H1 (cell line): Measurements from ENCODE around the gene TRAP1. TPM values are rescaled to one million over a fixed set of nuclear protein-coding genes. Genes with fewer than 3 reads are reported as not detected.

ENCODE experiments used
- CTCF ChIA-PET: fragments of 300-600 bp; sonication (Branson Sonifier 250); formaldehyde crosslinking; loops from one replicate; lab custom pipeline; 2021; ENCODE audit not compliant: partially characterized antibody; lab: Charles Lee
- POLR2A ChIA-PET: fragments of 300-600 bp; sonication (Branson Sonifier 250); formaldehyde crosslinking; loops from one replicate; lab custom pipeline; 2021; ENCODE audit warnings: inconsistent platforms; ENCODE audit not compliant: partially characterized antibody; lab: Charles Lee
- DNase-seq, 2 experiments: peaks; one replicate each; pipeline versions ENCODE4 v3.0.0 to v3.0.0-alpha.2; 2010 to 2022; ENCODE audit warnings: low spot score in 2 of 2, low read depth in 1 of 2, mixed read lengths in 1 of 2
- FAIRE-seq: peaks from 2 replicates; lab custom pipeline; 2011; peaks lifted over from hg19 to GRCh38; lab: Jason Lieb, UNC
- H2AFZ ChIP-seq: 2 replicates; pipeline ENCODE4 v1.8.1; 2012; ENCODE audit warnings: low read length, inconsistent platforms
- H2AK5ac ChIP-seq: 2 replicates; pipeline ENCODE4 v1.6.1; 2013; ENCODE audit warnings: low read depth, low read length
- H2BK120ac ChIP-seq: replicated peaks from 2 replicates; pipeline ENCODE3; 2013; ENCODE audit warnings: low read depth, low read length, inconsistent platforms
- H2BK12ac ChIP-seq: 2 replicates; pipeline ENCODE4 v1.6.1; 2013; ENCODE audit warnings: low read depth, low read length
- H2BK15ac ChIP-seq: 2 replicates; pipeline ENCODE4 v1.6.1; 2013; ENCODE audit warnings: low read length
- H2BK20ac ChIP-seq: 2 replicates; pipeline ENCODE4 v1.6.1; 2013; ENCODE audit warnings: low read length
- H2BK5ac ChIP-seq: 2 replicates; pipeline ENCODE4 v1.6.1; 2013; ENCODE audit warnings: low read depth, low read length
- H3K14ac ChIP-seq: 2 replicates; pipeline ENCODE4 v1.6.1; 2013; ENCODE audit warnings: inconsistent platforms; ENCODE audit not compliant: insufficient read length
- H3K18ac ChIP-seq: 2 replicates; pipeline ENCODE4 v1.6.1; 2013; ENCODE audit warnings: low read length; ENCODE audit errors: extremely low read depth
- H3K23ac ChIP-seq: 2 replicates; pipeline ENCODE4 v1.6.1; 2013; ENCODE audit warnings: inconsistent platforms; ENCODE audit not compliant: insufficient read length
- H3K23me2 ChIP-seq: 2 replicates; pipeline ENCODE4 v1.6.1; 2013; ENCODE audit warnings: low read depth, low read length
- H3K27ac ChIP-seq: 2 replicates; pipeline ENCODE4 v1.6.1; 2011; ENCODE audit warnings: low read depth, low read length, inconsistent platforms
- H3K27me3 ChIP-seq, 4 experiments: replicated peaks in 1 of 4; 1 replicate in 1 of 4; 2 replicates in 3 of 4; pipeline versions ENCODE4 v1.6.1 to v1.8.1; 2011 to 2013; ENCODE audit warnings: low read length in 3 of 4, mild to moderate bottlenecking in 3 of 4, inconsistent platforms in 2 of 4, mixed read lengths in 2 of 4, moderate library complexity in 1 of 4; ENCODE audit not compliant: control insufficient read depth in 3 of 4, insufficient read depth in 3 of 4; ENCODE audit errors: extremely low read depth in 1 of 4
- H3K36me3 ChIP-seq, 4 experiments: 2 replicates each; pipeline versions ENCODE4 v1.6.1 to v1.8.1; 2011 to 2013; ENCODE audit warnings: mild to moderate bottlenecking in 4 of 4, low read length in 3 of 4, moderate library complexity in 2 of 4, control low read depth in 1 of 4, inconsistent platforms in 1 of 4; ENCODE audit not compliant: insufficient read depth in 4 of 4, control insufficient read depth in 2 of 4
- H3K4ac ChIP-seq: replicated peaks from 2 replicates; pipeline ENCODE3; 2013; ENCODE audit warnings: low read length, low read depth, mixed read lengths, inconsistent platforms; ENCODE audit not compliant: insufficient read length
- H3K4me1 ChIP-seq, 4 experiments: replicated peaks in 1 of 4; 1 replicate in 1 of 4; 2 replicates in 3 of 4; pipeline versions ENCODE4 v1.6.1 to v1.8.1; 2011 to 2013; ENCODE audit warnings: low read length in 3 of 4, inconsistent platforms in 2 of 4, mixed read lengths in 1 of 4; ENCODE audit not compliant: insufficient read depth in 4 of 4, control insufficient read depth in 3 of 4
- H3K4me2 ChIP-seq, 2 experiments: 2 replicates each; pipeline versions ENCODE4 v1.6.1 to v1.8.1; 2011 to 2013; ENCODE audit warnings: low read depth in 2 of 2, low read length in 2 of 2, control low read depth in 1 of 2, inconsistent platforms in 1 of 2, mild to moderate bottlenecking in 1 of 2; ENCODE audit not compliant: insufficient read depth in 1 of 2
- H3K4me3 ChIP-seq, 4 experiments: fragments of 200-600, 300-600 bp in 1 of 4; sonication (generic), shearing (Covaris generic), sonication (Bioruptor Twin) in 1 of 4; 2 replicates each; pipeline versions ENCODE4 v1.5.1 to v1.8.1; 2011 to 2016; ENCODE audit warnings: low read length in 4 of 4, low read depth in 3 of 4, control low read depth in 2 of 4, inconsistent platforms in 2 of 4, mild to moderate bottlenecking in 2 of 4, mixed read lengths in 1 of 4, moderate library complexity in 1 of 4; ENCODE audit not compliant: insufficient read depth in 2 of 4; ENCODE audit errors: extremely low read depth in 1 of 4
- H3K56ac ChIP-seq: replicated peaks from 2 replicates; pipeline ENCODE3; 2013; ENCODE audit warnings: low read depth, mild to moderate bottlenecking, mixed read lengths, low read length, inconsistent platforms; ENCODE audit not compliant: insufficient read length
- H3K79me1 ChIP-seq: 2 replicates; pipeline ENCODE4 v1.6.1; 2013; ENCODE audit warnings: low read depth, low read length, control low read depth
- H3K79me2 ChIP-seq, 2 experiments: 2 replicates each; pipeline versions ENCODE4 v1.6.1 to v1.8.1; 2012 to 2013; ENCODE audit warnings: low read length in 2 of 2, mild to moderate bottlenecking in 2 of 2, inconsistent platforms in 1 of 2; ENCODE audit not compliant: insufficient read depth in 2 of 2, control insufficient read depth in 1 of 2
- H3K9ac ChIP-seq, 4 experiments: replicated peaks in 1 of 4; 1 replicate in 1 of 4; 2 replicates in 3 of 4; pipeline versions ENCODE4 v1.6.1 to v1.8.1; 2011 to 2013; ENCODE audit warnings: low read depth in 3 of 4, low read length in 3 of 4, control low read depth in 2 of 4, mild to moderate bottlenecking in 2 of 4, moderate library complexity in 2 of 4, inconsistent platforms in 1 of 4; ENCODE audit errors: extremely low read depth in 1 of 4
- H3K9me3 ChIP-seq, 2 experiments: 2 replicates each; pipeline versions ENCODE4 v1.6.1 to v1.8.1; 2012 to 2013; ENCODE audit warnings: mild to moderate bottlenecking in 2 of 2, moderate library complexity in 2 of 2, control low read depth in 1 of 2, inconsistent platforms in 1 of 2, low read depth in 1 of 2, low read length in 1 of 2, mixed read lengths in 1 of 2; ENCODE audit not compliant: insufficient read depth in 2 of 2
- H4K20me1 ChIP-seq, 2 experiments: replicated peaks in 1 of 2; 2 replicates each; pipeline versions ENCODE3 to v1.8.1; 2011 to 2013; ENCODE audit warnings: inconsistent platforms in 2 of 2, low read length in 2 of 2, mild to moderate bottlenecking in 1 of 2; ENCODE audit not compliant: insufficient read depth in 2 of 2, control insufficient read depth in 1 of 2
- H4K5ac ChIP-seq: 2 replicates; pipeline ENCODE4 v1.6.1; 2013; ENCODE audit warnings: low read length, low read depth, mixed read lengths, inconsistent platforms; ENCODE audit not compliant: insufficient read length
- H4K8ac ChIP-seq: 2 replicates; pipeline ENCODE4 v1.8.0; 2013; ENCODE audit warnings: mild to moderate bottlenecking, moderate library complexity, low read length, inconsistent platforms; ENCODE audit not compliant: insufficient read depth; ENCODE audit errors: extremely low read depth
- H4K91ac ChIP-seq: replicated peaks from 2 replicates; pipeline ENCODE3; 2013; ENCODE audit warnings: low read length, mixed read lengths, inconsistent platforms; ENCODE audit not compliant: insufficient read length
- NRF1 ChIP-seq: IDR thresholded peaks from 2 replicates; pipeline ENCODE4 v1.6.1; 2011; ENCODE audit warnings: mild to moderate bottlenecking, low read depth, low read length, improper control_type of control experiment
- SAP30 ChIP-seq: fragments of 300-600 bp; sonication (generic); IDR thresholded peaks from 2 replicates; pipeline ENCODE4 v1.7.1; 2012; ENCODE audit warnings: low read length, moderate library complexity, mild to moderate bottlenecking, inconsistent platforms; ENCODE audit not compliant: insufficient read depth, insufficient replicate concordance
- SIN3A ChIP-seq, 2 experiments: IDR thresholded peaks in 1 of 2; conservative IDR thresholded peaks in 1 of 2; 2 replicates each; pipeline ENCODE4 v1.6.1; 2011 to 2012; ENCODE audit warnings: low read length in 2 of 2, improper control_type of control experiment in 1 of 2, low read depth in 1 of 2, mild to moderate bottlenecking in 1 of 2
- SP1 ChIP-seq: IDR thresholded peaks from 2 replicates; pipeline ENCODE4 v1.6.1; 2011; ENCODE audit warnings: low read depth, low read length
- SP2 ChIP-seq: IDR thresholded peaks from 2 replicates; pipeline ENCODE4 v1.6.1; 2012; ENCODE audit warnings: mild to moderate bottlenecking, low read length, inconsistent platforms
- SUZ12 ChIP-seq: fragments of 200-600 bp; sonication (generic); IDR thresholded peaks from 2 replicates; pipeline ENCODE4 v1.6.1; 2012; ENCODE audit warnings: mild to moderate bottlenecking, inconsistent platforms, low read length, moderate library complexity, mixed read lengths
- WGBS, 2 experiments: shearing (Covaris generic) in 1 of 2; methylation state at CpG; one replicate each; pipeline versions ENCODE4 v1.1.6 to v1.1.7; 2013 to 2015; ENCODE audit warnings: low lambda C conversion rate in 2 of 2, mixed read lengths in 2 of 2, inconsistent platforms in 1 of 2, low coverage in 1 of 2, missing lambda C conversion rate in 1 of 2; ENCODE audit not compliant: insufficient replicate concordance in 2 of 2, insufficient coverage in 1 of 2, insufficient read length in 1 of 2; ENCODE audit errors: extremely low coverage in 1 of 2, missing lambda C conversion rate in 1 of 2; 5-methylcytosine and 5-hydroxymethylcytosine counted together
- polyA plus RNA-seq, 7 experiments: library from polyadenylated mRNA; depleted of rRNA in 3 of 7; stranded (reverse) in 5 of 7; unstranded in 2 of 7; fragments of >200 nt in 5 of 7; fragments of 200-250 nt in 2 of 7; gene quantifications; 1 replicate in 5 of 7; 2 replicates in 1 of 7; 4 replicates in 1 of 7; pipeline versions ENCODE4 v1.2.1 to v1.2.3, GENCODE V29; 2011 to 2013; ENCODE audit warnings: missing spikeins in 2 of 7, mixed read lengths in 2 of 7
- total RNA-seq: library from RNA; stranded (reverse); fragmentation: NEBNext Ultra II Directional; extraction: Animal tissue kit (Norgen Biotek cat#: 25700); gene quantifications from 2 replicates; pipeline ENCODE4 v1.2.1, GENCODE V29; 2021
- TF ChIP-seq, protein P1 (sequence below): IDR thresholded peaks from 2 replicates; pipeline ENCODE4 v1.6.1; 2011; ENCODE audit warnings: low read length, improper control_type of control experiment

Gene TRAP1
- total and polyA plus RNA-seq, 2 of the 8 experiments (the other 6 are each of a cell fraction or from before 2014, with no cell fraction given) = 215 to 283 TPM

DNA sequence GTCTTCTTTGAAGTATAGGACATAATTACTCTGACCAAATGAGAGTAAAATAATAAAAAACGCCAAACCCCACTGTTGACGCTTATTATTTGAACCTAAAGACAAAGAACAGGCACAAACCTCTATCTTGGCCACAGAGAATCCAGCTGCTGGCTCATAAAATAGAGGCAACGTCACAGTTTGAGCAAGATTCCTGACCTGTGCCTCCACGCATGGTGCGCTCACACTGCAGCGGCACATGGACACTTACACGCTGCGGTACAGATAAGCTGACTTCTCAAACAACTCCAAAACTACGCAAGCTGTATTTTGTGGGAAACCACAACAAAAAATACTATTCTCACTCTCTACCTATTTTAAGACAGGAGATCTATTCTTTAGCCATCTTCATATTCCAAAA is 38.8 kb upstream of the TRAP1 start:
- Histone ChIP-seq H4K5ac (no peak overlapping the region), H3K4me2 (no peak overlapping the region), H3K27ac (no peak overlapping the region), H3K79me1 (no peaks in the 10 kb centered on the region), H3K9me3 (no peaks in the 10 kb centered on the region), H2BK20ac (no peak overlapping the region), H3K14ac (no peak overlapping the region), H3K18ac (no peak overlapping the region), H2BK5ac (no peak overlapping the region), H3K23me2 (no peaks in the 10 kb centered on the region), H3K27me3 (no peaks in the 10 kb centered on the region), H2AFZ (no peak overlapping the region), H3K56ac (no peak overlapping the region), H3K23ac (no peak overlapping the region), H2BK15ac (no peak overlapping the region), H3K4me3 (no peak overlapping the region), H2BK12ac (no peak overlapping the region), H4K91ac (no peak overlapping the region), H3K79me2 (no peaks in the 10 kb centered on the region), H3K4ac (no peak overlapping the region), H3K36me3 (peaks cover 8 to 27% (median 18%) of the 10 kb centered on the region in 4 experiments), H2AK5ac (no peak overlapping the region), H4K8ac (no peak overlapping the region), H3K9ac (no peak overlapping the region), H3K4me1 (no peaks in the 10 kb centered on the region), H4K20me1 (peaks cover 2 to 3% of the 10 kb centered on the region in 2 experiments), H2BK120ac (no peak overlapping the region)
- no peak for FAIRE-seq
- WGBS, 2 experiments = 95% methylated on average over 9 of the region's 9 CpGs; no CpG with 5 or more reads in 1 of the 2 experiments
- TF ChIP-seq SIN3A (conservative IDR thresholded peaks at IDR 0.05 in 1 of 2, IDR thresholded peaks at IDR 0.05 in 1 of 2; ENCODE audit: low read depth in 1 of 2, low read length in 2 of 2) (no peak), SAP30 (no peak), SP1 (no peak), SUZ12 (no peak), NRF1 (no peak), SP2 (no peak)
- TF ChIP-seq, protein P1, sequence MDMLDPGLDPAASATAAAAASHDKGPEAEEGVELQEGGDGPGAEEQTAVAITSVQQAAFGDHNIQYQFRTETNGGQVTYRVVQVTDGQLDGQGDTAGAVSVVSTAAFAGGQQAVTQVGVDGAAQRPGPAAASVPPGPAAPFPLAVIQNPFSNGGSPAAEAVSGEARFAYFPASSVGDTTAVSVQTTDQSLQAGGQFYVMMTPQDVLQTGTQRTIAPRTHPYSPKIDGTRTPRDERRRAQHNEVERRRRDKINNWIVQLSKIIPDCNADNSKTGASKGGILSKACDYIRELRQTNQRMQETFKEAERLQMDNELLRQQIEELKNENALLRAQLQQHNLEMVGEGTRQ = no peak
- CTCF ChIA-PET = no interaction called here
- no peak for DNase-seq
- POLR2A ChIA-PET = no interaction called here
